Activated naive CD8-positive, alpha-beta T cell treated with anti-CD3 and anti-CD28 coated beads, Interleukin-2, amount 50 U/mL, for 16 hours (primary cell): ENCODE data around the gene ENDOV.

Experiments used
- DNase-seq: peaks from one replicate; pipeline ENCODE4 v3.0.0-alpha.2; 2020; ENCODE audit warnings: low read depth, low spot score

ENDOV gene

DNA sequence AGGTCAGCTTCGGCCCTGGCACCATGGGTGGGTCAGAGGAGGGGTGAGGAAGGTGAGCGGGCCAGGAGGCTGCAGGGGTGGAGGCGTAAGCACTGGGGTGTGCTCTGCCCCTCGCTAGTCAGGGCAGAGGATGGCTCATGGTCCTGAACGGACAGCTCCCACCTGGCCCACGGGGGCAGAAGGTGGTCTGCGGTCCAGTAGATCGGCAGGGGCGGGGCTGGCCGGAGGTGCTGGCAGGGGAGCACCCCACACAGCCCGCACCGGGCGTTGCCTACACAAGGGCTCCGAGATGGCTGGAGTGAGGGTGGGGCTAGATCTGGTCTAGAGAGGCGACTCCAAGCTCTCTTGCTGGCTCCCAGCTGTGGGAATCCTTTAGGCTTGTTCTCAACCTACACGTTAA lies 53.3 kb downstream of the ENDOV start:
- no peak for DNase-seq

DNA sequence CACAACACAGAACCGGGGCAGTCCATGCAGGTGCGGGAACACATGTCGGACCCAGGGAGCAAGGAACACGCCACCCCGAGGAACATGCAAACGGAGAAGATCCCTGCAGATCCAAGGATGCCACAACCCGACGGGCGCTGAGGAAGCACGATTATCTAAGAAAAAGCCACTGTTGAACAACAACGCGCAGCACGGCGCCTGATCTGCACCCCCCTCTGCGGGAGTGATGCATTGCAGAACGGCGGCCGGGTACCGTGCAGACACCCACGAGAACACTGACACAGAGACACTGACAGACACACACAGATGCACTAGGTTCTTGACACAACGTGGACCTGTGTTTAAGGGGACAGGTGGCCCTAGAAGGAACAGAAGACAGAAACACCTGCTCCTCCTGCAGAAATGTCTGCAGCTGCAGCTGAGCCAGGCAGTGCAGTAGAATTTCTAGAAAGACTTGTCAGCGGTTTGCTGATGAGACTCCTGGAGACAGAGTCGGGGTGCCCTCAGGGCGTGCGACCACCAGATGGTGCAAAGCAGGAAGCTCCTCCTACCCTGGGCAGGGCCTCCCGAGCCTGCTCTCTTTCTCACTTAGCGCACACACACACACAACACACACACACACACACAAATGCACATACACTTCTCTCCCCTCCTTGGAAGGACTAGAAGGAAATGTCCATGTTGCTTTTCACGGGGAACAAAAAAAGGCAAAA lies 54.0 kb downstream of the ENDOV start:
- no peak for DNase-seq

DNA sequence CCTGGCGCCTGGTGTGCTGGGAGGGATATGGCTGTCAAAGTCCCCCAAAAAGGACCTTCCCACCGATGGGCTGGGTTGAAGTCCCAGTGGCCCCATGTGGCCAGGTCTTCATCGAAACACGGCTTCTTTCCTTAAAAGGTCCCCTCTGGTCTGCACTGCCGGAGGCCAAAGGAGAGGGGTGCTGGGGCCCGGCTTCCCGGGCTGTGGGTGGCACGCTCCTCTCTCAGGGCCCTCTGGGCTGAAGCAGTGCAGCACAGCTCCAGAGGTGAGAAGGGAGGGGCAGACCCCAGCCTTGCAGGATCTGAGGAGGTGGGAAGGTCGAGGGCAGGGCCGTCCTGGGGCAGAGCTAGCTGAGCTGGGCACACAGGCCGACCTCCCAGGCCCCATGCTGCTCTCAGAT lies 54.7 kb downstream of the ENDOV start:
- DNase-seq = no peak

DNA sequence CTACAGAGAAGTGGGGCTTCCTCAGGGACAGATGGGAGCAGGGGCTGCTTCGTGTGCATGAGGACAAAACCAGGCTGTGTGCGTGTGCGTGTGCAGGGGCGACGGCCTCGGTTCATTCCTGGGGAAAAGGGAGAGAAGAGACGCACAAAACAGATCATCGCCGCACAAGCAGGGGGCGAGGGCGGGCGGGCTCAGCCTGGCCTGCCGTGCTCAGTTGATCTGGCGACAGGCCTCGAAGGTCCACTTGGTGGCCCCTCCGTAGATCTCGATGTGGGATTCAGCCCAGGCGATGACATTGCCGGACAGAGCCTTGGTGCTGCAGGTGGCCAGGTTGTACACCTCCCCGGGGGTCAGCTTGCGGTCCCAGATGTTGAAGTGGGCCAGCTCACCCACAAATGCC lies 55.6 kb downstream of the ENDOV start:
- DNase-seq = no peak

- no peak for DNase-seq
These were observed 57.0 kb downstream of the ENDOV start for GRCh38 chr17:80471922-80472321.

- no peak for DNase-seq
These were observed 58.0 kb downstream of the ENDOV start for GRCh38 chr17:80472996-80473395.

DNA sequence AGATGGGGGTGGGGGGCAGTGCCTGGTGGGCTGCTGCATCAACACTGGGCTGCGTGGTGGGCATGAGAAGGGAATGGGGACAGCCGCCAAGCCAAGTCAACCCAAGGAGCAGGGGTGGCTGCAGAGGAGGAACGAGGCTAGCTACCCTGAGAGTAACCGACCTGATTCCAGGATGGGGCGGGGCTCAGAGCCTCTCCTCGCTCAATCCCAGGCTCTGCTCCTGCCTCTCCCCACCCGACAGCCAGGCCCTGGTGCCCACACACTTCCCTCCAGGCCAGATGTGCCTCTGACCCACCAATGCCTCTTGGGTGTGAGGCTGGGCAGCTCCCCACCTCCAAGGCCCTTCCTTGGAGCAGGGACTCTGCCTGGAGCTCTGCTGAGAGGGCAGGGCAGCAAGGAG lies 58.7 kb downstream of the ENDOV start:
- DNase-seq = no peak

DNA sequence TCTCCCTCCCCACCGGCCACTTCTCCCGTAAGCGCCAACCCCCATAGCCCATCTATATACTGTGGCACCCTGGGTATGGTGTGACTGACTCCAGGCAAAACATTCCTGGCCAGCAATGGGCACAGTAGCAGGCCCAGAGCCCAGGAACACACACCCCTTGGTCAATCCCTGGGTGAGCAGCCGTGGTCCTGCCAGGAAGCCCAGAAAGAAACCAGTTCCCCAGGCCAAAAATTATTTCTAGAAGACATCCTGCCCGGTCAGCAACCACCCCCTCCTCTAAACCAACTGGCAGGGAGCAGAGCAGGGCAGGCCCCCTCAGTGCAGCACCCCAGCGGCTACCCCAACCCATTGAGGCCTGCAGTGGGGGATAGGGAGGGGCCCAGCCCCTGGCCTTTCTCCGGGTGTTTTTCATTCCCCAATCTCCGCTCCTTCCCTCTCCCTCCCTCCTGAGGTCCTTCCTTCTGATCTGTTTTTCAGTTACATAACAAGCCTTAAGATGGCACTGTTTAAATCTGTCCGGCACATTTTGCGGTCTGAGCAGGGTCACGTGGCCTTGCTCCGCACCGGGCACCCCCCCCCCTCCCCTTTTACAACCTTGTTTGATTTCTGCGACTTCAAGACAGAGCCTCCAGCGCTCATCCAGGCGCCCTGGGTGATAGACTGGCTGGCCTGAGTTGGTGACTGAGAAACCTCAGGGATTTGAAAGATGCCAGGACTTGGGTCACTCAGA lies 59.4 kb downstream of the ENDOV start:
- DNase-seq = no peak

DNA sequence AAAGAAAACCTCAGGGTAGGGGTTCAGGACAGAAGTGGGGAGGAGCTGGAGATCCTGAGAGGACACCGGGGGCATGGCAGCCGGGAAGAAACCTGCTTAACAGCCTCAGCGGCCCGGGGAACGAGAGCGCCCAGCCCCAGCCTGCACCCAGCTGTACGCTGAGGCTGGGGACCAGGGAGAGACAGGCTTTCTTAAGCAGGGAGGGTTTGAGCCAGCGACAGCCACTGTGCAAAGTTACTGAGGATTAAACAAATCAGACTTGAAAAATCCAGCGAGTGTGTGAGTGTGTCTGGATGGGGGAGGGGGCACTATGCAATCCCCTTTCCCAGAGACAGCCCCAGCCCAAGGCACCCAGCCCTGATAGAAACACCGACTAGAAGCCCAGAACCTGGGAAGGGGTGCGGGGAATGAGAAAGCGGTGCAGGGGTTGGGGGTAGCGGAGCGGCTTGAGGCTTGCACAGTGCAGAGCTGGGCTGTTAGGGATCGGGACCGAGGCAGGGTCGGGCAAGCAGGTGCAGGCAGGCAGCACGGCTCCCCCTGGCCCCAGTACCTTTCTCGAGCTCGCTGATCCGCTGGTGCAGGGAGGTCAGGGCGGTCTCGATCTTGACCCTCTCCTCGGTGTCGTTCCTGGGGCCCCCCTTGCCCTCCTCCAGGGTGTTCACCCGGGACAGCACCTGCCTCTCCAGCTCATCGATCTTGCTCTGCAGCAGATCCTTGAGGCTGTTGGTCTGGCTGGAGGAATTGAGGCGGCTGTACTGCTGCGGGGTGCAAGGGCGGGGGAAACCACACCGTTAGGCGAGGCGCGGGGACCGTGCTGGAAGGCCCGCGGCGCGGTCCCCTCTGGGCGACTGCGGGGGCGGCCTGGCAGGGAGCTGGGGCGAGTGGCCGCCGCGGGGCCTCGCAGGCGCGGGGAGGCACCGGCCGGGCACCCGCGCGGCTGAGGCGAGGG lies 60.3 kb downstream of the ENDOV start:
- DNase-seq = no peak

- DNase-seq = no peak
These were observed 61.2 kb downstream of the ENDOV start, which contains the start of gene NPTX1 for GRCh38 chr17:80475910-80476876. TSS of gene NPTX1 (minus strand) at chr17:80476607. CDS start at chr17:80476446, 161 bp downstream.

GRCh38 chr17:80476877-80477646 lies 62.1 kb downstream of the ENDOV start:
- DNase-seq = no peak

GRCh38 chr17:80477647-80478478 lies 62.9 kb downstream of the ENDOV start:
- no peak for DNase-seq

DNA sequence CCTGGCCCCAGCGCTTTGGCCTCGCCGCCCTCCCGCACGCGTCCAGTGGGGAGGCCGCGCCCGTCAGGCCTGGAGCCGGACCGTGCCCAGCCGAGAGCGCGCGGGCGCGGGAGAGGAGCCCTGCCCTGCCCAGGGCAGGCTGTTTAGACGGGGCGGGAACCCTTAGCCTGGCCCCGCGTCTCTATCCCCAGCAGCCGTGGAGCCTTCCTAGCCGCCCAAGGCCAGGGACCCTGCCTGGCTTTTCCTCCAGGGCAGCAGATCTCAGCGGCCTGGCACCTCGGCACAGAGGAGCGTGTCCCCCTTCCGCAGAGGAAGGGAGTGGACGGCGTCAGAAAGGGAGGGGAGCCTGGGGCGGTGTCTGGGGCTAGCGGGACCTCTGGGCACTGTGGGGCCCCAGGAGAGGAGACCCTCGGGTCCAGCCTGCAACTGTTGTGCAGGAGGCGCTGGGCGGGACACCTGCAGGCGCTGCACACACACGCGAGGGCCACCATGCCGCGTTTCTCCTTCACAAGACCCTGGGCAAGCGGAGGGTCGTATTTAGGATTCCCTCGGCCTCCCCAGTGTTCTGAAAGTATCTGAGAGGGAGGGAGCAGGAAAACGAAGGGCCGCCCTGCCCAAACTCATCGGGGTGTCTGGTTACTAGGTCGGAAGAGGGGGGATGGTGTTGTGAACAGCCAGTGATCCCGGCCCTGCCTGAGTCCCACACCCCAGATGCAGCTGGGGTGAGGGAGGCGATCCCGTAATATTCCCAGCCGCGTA lies 63.7 kb downstream of the ENDOV start:
- no peak for DNase-seq

GRCh38 chr17:80479246-80479566 lies 64.2 kb downstream of the ENDOV start:
- no peak for DNase-seq

GRCh38 chr17:80480248-80480647 lies 65.3 kb downstream of the ENDOV start:
- DNase-seq = no peak

- DNase-seq = no peak
These were observed 66.5 kb downstream of the ENDOV start for GRCh38 chr17:80481284-80482057.

DNA sequence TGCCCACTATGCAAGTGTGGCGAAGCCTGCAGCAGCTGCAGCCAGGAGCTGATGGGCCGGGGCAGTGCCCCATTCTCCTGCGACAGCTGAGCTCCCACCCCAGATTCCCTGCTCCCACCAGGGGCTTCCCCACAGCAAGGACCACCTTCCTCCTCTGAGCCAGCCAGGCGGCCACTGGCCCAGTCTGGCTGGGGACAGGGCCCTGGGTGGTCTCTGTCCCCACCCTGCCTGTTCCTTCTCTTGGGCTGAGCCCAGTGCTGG lies 67.0 kb downstream of the ENDOV start:
- DNase-seq = no peak
